ENCODE data around the gene HADHB.

DNA sequence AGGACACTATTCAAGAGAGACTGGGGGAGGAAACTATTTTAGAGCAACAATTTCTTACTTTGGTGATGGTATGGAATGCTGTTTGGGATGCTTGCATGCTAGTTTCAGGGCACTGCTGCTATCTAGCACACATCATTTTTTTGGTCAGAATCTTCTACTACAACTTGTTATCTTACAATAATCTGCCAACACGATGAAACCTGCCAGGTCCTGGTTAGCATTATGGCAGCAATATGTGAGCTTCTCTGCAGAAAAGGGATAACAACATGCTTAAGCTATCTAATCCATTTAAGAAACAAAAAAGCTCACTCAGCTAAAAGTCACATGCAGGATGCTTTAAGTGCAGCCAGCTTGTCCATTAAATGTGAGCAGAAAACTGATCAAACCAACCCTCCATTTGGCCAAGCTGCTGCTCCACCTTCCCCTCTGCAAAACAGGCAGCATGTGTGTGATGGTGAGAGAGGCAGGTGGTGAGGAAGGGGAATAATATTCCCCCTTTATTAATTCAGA, 41.7 kb upstream of the HADHB start:
- TF ChIP-seq CTCF (conservative IDR thresholded peaks at IDR 0.05; ENCODE audit: low read depth, low read length) (no peak), EZH2 (IDR thresholded peaks at IDR 0.05; ENCODE audit: borderline replicate concordance, low read depth, low read length, poor library complexity, severe bottlenecking) (no peak)
